ENCODE results near the gene EPHB1. TPM values are rescaled to one million over a fixed set of nuclear protein-coding genes. Genes with fewer than 3 reads are reported as not detected.

Gene EPHB1
- total RNA-seq, 1 donor = 0.36 TPM

GRCh38 chr3:135149707-135150681 is 354.9 kb downstream of the EPHB1 start:
- TF ChIP-seq CTCF (IDR thresholded peaks at IDR 0.05; ENCODE audit: extremely low read depth, low read depth, low read length) = no peak
- Histone ChIP-seq H3K79me2 (ENCODE audit: insufficient read depth, low read length) (no peaks in the 10 kb centered on the region), H3K4me3 (ENCODE audit: insufficient read depth, low read length) (no peak overlapping the region), H2AFZ (ENCODE audit: low read length) (no peak overlapping the region), H3K4me1 (ENCODE audit: insufficient read depth, low read length) (no peaks in the 10 kb centered on the region), H4K20me1 (ENCODE audit: insufficient read depth, low read length) (no peaks in the 10 kb centered on the region), H3K27me3 (ENCODE audit: insufficient read depth, low read length) (no peaks in the 10 kb centered on the region), H3K27ac (ENCODE audit: low read depth, low read length) (no peak overlapping the region), H3K36me3 (ENCODE audit: insufficient read depth, low read length) (no peaks in the 10 kb centered on the region), H3K9me3 (ENCODE audit: low read depth, low read length) (no peaks in the 10 kb centered on the region), H3K4me2 (ENCODE audit: insufficient read depth, low read length) (no peak overlapping the region)
- DNase-seq (ENCODE audit: insufficient read length, low spot score, missing footprints) = no peak

- Histone ChIP-seq H3K4me2 (ENCODE audit: insufficient read depth, low read length) (no peak overlapping the region), H3K79me2 (ENCODE audit: insufficient read depth, low read length) (no peaks in the 10 kb centered on the region), H3K36me3 (ENCODE audit: insufficient read depth, low read length) (no peaks in the 10 kb centered on the region), H3K4me3 (ENCODE audit: insufficient read depth, low read length) (no peak overlapping the region), H3K4me1 (ENCODE audit: insufficient read depth, low read length) (no peaks in the 10 kb centered on the region), H3K27ac (ENCODE audit: low read depth, low read length) (no peak overlapping the region), H3K27me3 (ENCODE audit: insufficient read depth, low read length) (no peaks in the 10 kb centered on the region), H3K9me3 (ENCODE audit: low read depth, low read length) (no peaks in the 10 kb centered on the region), H2AFZ (ENCODE audit: low read length) (no peak overlapping the region), H4K20me1 (ENCODE audit: insufficient read depth, low read length) (no peaks in the 10 kb centered on the region)
- TF ChIP-seq CTCF (IDR thresholded peaks at IDR 0.05; ENCODE audit: extremely low read depth, low read depth, low read length) = no peak
- no peak for DNase-seq (ENCODE audit: insufficient read length, low spot score, missing footprints)
These were observed 359.1 kb downstream of the EPHB1 start for GRCh38 chr3:135154186-135154585.

GRCh38 chr3:135155228-135155627 is 360.2 kb downstream of the EPHB1 start:
- Histone ChIP-seq H3K4me3 (ENCODE audit: insufficient read depth, low read length) (no peak overlapping the region), H3K79me2 (ENCODE audit: insufficient read depth, low read length) (no peaks in the 10 kb centered on the region), H3K27me3 (ENCODE audit: insufficient read depth, low read length) (no peaks in the 10 kb centered on the region), H3K4me1 (ENCODE audit: insufficient read depth, low read length) (no peaks in the 10 kb centered on the region), H2AFZ (ENCODE audit: low read length) (no peak overlapping the region), H3K27ac (ENCODE audit: low read depth, low read length) (no peak overlapping the region), H3K4me2 (ENCODE audit: insufficient read depth, low read length) (no peak overlapping the region), H4K20me1 (ENCODE audit: insufficient read depth, low read length) (no peaks in the 10 kb centered on the region), H3K36me3 (ENCODE audit: insufficient read depth, low read length) (no peaks in the 10 kb centered on the region), H3K9me3 (ENCODE audit: low read depth, low read length) (no peaks in the 10 kb centered on the region)
- DNase-seq (ENCODE audit: insufficient read length, low spot score, missing footprints) = no peak
- no peak for TF ChIP-seq CTCF (IDR thresholded peaks at IDR 0.05; ENCODE audit: extremely low read depth, low read depth, low read length)

GRCh38 chr3:135155791-135156190 is 360.7 kb downstream of the EPHB1 start:
- Histone ChIP-seq H4K20me1 (ENCODE audit: insufficient read depth, low read length) (no peaks in the 10 kb centered on the region), H3K79me2 (ENCODE audit: insufficient read depth, low read length) (no peaks in the 10 kb centered on the region), H3K4me3 (ENCODE audit: insufficient read depth, low read length) (no peak overlapping the region), H3K27me3 (ENCODE audit: insufficient read depth, low read length) (no peaks in the 10 kb centered on the region), H3K36me3 (ENCODE audit: insufficient read depth, low read length) (no peaks in the 10 kb centered on the region), H3K4me1 (ENCODE audit: insufficient read depth, low read length) (no peaks in the 10 kb centered on the region), H3K9me3 (ENCODE audit: low read depth, low read length) (no peaks in the 10 kb centered on the region), H3K4me2 (ENCODE audit: insufficient read depth, low read length) (no peak overlapping the region), H2AFZ (ENCODE audit: low read length) (no peak overlapping the region), H3K27ac (ENCODE audit: low read depth, low read length) (no peak overlapping the region)
- TF ChIP-seq CTCF (IDR thresholded peaks at IDR 0.05; ENCODE audit: extremely low read depth, low read depth, low read length) = no peak
- no peak for DNase-seq (ENCODE audit: insufficient read length, low spot score, missing footprints)

Data from osteoblast (primary cell).